ENCODE data around the gene ATG9B. TPM values are rescaled to one million over a fixed set of nuclear protein-coding genes. Genes with fewer than 3 reads are reported as not detected.

The ATG9B gene, protein sequence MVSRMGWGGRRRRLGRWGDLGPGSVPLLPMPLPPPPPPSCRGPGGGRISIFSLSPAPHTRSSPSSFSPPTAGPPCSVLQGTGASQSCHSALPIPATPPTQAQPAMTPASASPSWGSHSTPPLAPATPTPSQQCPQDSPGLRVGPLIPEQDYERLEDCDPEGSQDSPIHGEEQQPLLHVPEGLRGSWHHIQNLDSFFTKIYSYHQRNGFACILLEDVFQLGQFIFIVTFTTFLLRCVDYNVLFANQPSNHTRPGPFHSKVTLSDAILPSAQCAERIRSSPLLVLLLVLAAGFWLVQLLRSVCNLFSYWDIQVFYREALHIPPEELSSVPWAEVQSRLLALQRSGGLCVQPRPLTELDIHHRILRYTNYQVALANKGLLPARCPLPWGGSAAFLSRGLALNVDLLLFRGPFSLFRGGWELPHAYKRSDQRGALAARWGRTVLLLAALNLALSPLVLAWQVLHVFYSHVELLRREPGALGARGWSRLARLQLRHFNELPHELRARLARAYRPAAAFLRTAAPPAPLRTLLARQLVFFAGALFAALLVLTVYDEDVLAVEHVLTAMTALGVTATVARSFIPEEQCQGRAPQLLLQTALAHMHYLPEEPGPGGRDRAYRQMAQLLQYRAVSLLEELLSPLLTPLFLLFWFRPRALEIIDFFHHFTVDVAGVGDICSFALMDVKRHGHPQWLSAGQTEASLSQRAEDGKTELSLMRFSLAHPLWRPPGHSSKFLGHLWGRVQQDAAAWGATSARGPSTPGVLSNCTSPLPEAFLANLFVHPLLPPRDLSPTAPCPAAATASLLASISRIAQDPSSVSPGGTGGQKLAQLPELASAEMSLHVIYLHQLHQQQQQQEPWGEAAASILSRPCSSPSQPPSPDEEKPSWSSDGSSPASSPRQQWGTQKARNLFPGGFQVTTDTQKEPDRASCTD
- polyA plus RNA-seq (2011; rRNA removed) (0.07 and 0.15 TPM in 2 replicates), polyA minus RNA-seq (2011; rRNA and poly(A)+ RNA removed) (0.05 and 0.09 TPM in 2 replicates)

DNA sequence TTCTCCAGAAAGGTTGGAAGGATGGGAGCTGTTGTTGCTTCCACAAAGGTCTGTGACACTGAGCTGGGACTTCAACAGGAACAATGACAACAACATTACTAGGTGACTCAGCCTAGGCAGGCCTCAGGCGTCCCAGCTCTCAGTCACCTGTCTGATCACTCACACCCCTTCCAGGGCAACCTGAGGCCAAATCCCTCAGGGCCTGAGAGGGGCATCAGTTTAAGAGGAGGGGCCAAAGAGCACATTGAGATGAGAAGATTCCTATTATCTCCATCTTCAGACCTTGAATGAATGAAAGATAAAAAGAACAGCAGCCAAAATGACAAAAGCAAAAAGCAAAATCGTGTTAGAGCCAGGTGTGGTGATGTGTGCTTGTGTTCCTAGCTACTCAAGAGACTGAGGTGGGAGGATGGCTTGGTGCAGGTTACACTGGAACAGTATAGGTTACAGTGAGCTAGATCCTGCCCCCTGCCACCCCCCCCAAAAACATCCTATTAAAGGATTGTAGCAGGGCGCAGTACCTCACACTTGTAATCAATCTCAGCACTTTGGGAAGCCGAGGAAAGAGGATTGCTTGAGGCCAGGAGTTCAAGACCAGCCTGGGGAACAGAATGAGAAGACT lies at the start of gene ATG9B:
Gene ATG9B (minus strand): TSS at position 60 of the 622 bp plus-strand sequence. CDS start 71 bp downstream, outside the sequence.
- TF ChIP-seq, protein P1, sequence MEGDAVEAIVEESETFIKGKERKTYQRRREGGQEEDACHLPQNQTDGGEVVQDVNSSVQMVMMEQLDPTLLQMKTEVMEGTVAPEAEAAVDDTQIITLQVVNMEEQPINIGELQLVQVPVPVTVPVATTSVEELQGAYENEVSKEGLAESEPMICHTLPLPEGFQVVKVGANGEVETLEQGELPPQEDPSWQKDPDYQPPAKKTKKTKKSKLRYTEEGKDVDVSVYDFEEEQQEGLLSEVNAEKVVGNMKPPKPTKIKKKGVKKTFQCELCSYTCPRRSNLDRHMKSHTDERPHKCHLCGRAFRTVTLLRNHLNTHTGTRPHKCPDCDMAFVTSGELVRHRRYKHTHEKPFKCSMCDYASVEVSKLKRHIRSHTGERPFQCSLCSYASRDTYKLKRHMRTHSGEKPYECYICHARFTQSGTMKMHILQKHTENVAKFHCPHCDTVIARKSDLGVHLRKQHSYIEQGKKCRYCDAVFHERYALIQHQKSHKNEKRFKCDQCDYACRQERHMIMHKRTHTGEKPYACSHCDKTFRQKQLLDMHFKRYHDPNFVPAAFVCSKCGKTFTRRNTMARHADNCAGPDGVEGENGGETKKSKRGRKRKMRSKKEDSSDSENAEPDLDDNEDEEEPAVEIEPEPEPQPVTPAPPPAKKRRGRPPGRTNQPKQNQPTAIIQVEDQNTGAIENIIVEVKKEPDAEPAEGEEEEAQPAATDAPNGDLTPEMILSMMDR (IDR thresholded peaks at IDR 0.05; ENCODE audit: insufficient read depth, low read depth, low read length), result no peak
- Histone ChIP-seq H3K4me3 (ENCODE audit: low read depth, low read length) (no peak within 1 kb of the TSS), H3K27me3 (ENCODE audit: control insufficient read depth, insufficient read depth, low read length) (peaks cover 13% of the 10 kb centered on the region), H3K36me3 (ENCODE audit: control insufficient read depth, insufficient read depth, low read length) (no peaks in the 10 kb centered on the region)
- ChIA-PET POLR2A (interaction anchor here (0.5 kb wide), 1 partner anchor 267 kb away, joined by 3 read pairs; no protein-coding TSS in a partner anchor), CTCF (interaction anchor here (0.9 kb wide), 2 partner anchors 12 to 16 kb away, joined by 3 read pairs; no protein-coding TSS in a partner anchor)
- DNase-seq (ENCODE audit: low read depth), result no peak

DNA sequence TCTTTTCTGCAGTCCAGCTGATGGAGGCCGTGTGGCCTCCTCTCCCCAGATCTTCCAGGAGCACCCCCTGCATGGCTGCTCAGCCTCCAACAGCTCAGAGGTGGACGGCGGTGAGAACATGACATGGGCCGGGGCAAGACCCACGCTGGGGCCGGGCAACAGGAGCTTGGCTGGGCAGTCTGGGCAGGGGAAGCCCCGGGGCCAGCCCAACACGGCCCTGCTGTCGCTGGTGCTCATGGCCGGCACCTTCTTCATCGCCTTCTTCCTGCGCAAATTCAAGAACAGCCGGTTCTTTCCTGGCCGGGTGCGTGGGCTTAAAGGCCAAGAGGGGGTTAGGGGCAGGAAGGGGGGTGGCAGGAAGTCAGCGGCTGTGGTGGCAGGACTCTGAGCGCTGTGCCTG lies 49.7 kb upstream of the ATG9B start:
- no peak for DNase-seq (ENCODE audit: low read depth)
- Histone ChIP-seq H3K4me3 (ENCODE audit: low read depth, low read length) (no peak overlapping the region), H3K36me3 (ENCODE audit: control insufficient read depth, insufficient read depth, low read length) (peaks cover 54% of the 10 kb centered on the region), H3K27me3 (ENCODE audit: control insufficient read depth, insufficient read depth, low read length) (no peaks in the 10 kb centered on the region)
- POLR2A ChIA-PET, result no interaction called here
- CTCF ChIA-PET, result no interaction called here
- TF ChIP-seq, protein P1 (IDR thresholded peaks at IDR 0.05; ENCODE audit: insufficient read depth, low read depth, low read length), result no peak

DNA sequence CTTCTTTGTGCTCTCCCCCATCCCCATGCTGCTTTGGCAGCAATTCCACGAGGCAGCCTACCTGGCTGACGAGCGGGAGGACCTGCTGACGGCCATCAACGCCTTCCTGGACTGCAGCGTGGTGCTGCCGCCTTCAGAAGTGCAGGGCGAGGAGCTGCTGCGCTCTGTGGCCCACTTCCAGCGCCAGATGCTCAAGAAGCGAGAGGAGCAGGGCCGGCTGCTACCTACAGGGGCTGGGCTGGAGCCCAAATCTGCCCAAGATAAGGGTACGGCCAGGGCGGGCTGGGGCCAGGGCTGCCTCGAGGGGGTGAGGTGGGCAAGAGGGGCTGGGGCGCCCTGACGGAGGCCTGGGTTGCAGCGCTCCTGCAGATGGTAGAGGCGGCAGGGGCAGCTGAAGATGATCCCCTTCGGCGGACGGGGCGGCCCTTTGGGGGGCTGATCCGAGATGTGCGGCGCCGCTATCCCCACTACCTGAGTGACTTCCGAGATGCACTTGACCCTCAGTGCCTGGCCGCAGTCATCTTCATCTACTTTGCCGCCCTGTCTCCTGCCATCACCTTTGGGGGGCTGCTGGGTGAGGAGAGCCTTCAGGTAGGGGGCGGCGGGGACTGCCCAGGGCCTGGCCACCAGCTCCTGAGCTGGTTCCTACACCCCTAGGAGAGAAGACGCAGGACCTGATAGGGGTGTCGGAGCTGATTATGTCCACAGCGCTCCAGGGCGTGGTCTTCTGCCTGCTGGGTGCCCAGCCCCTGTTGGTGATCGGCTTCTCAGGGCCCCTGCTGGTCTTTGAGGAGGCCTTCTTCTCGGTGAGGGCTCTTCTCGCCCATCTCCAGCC lies 47.0 kb upstream of the ATG9B start:
- ChIA-PET CTCF (interaction anchor here (0.9 kb wide), 1 partner anchor 12 kb away, joined by 3 read pairs; the partner anchor contains the start of gene SLC4A2), POLR2A (no interaction called here)
- Histone ChIP-seq H3K36me3 (ENCODE audit: control insufficient read depth, insufficient read depth, low read length) (peaks cover 60% of the 10 kb centered on the region), H3K4me3 (ENCODE audit: low read depth, low read length) (no peak overlapping the region), H3K27me3 (ENCODE audit: control insufficient read depth, insufficient read depth, low read length) (no peaks in the 10 kb centered on the region)
- TF ChIP-seq, protein P1 (IDR thresholded peaks at IDR 0.05; ENCODE audit: insufficient read depth, low read depth, low read length), result no peak
- no peak for DNase-seq (ENCODE audit: low read depth)

DNA sequence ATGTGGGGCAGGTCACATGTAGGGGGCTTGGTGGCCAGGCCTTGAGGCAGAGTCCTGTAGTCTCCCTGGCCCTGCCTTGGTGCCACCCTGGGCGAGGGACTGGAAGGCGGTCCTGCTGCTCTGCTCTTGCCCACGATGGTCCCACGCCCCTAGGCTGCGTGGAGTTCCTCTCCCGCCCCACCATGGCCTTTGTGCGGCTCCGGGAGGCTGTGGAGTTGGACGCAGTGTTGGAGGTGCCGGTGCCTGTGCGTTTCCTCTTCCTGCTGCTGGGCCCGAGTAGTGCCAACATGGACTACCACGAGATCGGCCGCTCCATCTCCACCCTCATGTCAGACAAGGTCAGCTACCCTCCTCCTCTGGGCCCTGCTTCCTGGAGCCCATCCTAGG lies 46.3 kb upstream of the ATG9B start:
- H3K27me3 ChIP-seq (ENCODE audit: control insufficient read depth, insufficient read depth, low read length), result no peaks in the 10 kb centered on the region
- CTCF ChIA-PET, result no interaction called here
- no peak for DNase-seq (ENCODE audit: low read depth)
- H3K36me3 ChIP-seq (ENCODE audit: control insufficient read depth, insufficient read depth, low read length), result peaks cover 60% of the 10 kb centered on the region
- POLR2A ChIA-PET, result no interaction called here
- H3K4me3 ChIP-seq (ENCODE audit: low read depth, low read length), result no peak overlapping the region
- TF ChIP-seq, protein P1 (IDR thresholded peaks at IDR 0.05; ENCODE audit: insufficient read depth, low read depth, low read length), result no peak

Data from BJ (cell line).